GM19025 (cell line): Measurements from ENCODE around the gene SLC34A1.
"Not testable (repeated sequence)": the region's sequence is repeated elsewhere in the genome, so short reads cannot be mapped to it uniquely, and the experiment has no call there.

Experiments
- ATAC-seq: cut with Tn5 transposase; IDR thresholded peaks from one replicate; pipeline ENCODE4 v1.9.1; 2021; ENCODE audit warnings: mild to moderate bottlenecking, low read depth, moderate library complexity; ENCODE audit not compliant: unreplicated experiment

Gene SLC34A1

GRCh38 chr5:177355162-177355867 lies 28.9 kb upstream of the SLC34A1 start:
- ATAC-seq: no peak

DNA sequence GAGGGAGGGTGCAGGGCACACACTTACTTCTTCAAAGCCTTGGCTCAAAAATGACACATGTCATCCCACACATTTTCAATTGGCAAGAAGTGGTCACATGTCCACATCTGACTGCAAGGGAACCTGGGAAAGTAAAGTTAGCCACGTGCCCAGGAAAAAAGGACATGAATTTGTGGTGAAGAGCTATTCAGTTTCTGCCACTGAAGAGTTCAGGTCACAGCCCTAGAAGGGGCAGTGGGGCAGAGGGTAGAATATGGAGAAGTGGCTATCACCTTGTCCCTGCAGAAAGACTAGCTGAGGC lies 28.4 kb upstream of the SLC34A1 start:
- no peak for ATAC-seq

GRCh38 chr5:177356746-177357145 lies 27.5 kb upstream of the SLC34A1 start:
- ATAC-seq: no peak

DNA sequence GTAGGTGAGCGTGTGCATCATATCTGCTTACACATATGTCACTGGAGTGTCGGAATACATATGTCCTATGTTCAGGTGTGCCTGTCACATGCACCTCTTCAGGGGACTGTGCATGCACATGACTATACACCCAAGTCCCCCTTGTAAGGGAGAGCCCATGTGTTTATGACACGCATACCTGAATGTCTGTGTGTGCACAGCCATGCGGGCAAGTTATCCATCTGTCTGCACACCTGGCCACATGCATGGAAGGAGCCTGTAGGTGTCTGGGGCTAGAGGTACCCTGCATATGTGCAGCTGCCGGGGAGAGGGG lies 27.1 kb upstream of the SLC34A1 start:
- no peak for ATAC-seq

GRCh38 chr5:177357459-177358351 lies 26.5 kb upstream of the SLC34A1 start, which contains the start of gene RGS14:
TSS of gene RGS14 (plus strand) at chr5:177357924. CDS start at chr5:177358025, 101 bp downstream.
- ATAC-seq: peak; percentile 91

DNA sequence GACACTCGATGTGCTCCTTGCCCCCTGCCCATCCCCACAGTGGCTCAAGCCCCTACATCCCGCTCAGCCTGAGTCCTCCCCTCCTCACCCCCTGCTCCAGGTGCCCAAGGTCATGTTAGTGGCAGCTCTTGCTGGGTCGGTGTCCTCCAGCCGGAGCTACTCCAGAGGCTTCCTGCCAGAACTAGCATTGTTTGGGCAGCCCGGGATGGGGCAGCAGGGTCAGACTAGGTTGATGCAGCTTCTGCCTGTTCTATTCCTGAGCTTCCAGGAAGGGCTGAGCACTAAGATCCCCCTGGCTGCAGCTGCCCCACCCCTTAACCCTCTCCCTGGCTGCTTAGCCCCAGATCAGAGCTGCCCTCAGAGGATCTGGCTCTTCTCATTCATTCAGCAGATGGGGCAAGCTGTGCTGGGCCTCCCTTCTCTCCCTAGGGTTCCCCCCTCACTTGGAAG lies 25.8 kb upstream of the SLC34A1 start:
- no peak for ATAC-seq

DNA sequence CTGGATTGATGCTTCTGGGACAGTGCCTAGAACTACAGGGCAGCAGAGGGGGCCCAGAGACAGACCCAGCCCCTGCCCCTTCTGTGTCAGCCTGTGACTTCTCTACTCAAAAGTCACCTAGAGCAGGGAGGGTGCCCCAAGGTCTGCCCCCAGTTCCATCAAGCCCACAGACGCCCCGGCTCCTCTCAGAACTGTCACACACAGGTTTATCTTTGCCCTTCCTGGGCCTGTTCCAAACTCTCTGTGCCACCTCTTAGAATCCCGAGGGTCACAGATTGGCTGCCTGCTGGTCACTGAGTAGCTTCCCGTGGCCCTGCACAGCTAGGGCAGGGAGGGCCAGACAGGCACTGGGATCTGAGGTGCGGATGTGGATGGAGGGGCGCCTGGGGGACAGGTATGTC lies 24.8 kb upstream of the SLC34A1 start:
- no peak for ATAC-seq

- no peak for ATAC-seq
These were observed 24.4 kb upstream of the SLC34A1 start for GRCh38 chr5:177359860-177360259.

DNA sequence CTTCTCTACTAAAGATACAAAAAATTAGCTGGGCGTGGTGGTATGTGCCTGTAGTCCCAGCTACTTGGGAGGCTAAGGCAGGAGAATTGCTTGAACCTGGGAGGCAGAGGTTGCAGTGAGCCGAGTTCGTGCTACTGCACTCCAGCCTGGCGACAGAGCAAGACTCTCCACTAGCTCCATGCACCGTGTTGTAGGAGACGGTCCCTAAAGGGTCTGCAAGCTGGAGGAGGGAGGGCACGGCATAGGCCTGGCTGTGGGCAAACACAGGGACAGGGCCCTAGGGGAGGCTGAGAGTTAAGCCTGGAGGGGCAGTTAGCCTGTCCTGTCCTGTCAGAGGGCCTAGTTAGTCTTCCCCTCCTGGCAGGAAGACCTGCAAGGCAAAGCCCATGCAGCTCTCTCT lies 23.5 kb upstream of the SLC34A1 start:
- not testable (repeated sequence) for ATAC-seq

- ATAC-seq: no peak
These were observed 22.6 kb upstream of the SLC34A1 start for GRCh38 chr5:177361418-177362291.

- ATAC-seq: no peak
These were observed 22.0 kb upstream of the SLC34A1 start for GRCh38 chr5:177362292-177362609.

DNA sequence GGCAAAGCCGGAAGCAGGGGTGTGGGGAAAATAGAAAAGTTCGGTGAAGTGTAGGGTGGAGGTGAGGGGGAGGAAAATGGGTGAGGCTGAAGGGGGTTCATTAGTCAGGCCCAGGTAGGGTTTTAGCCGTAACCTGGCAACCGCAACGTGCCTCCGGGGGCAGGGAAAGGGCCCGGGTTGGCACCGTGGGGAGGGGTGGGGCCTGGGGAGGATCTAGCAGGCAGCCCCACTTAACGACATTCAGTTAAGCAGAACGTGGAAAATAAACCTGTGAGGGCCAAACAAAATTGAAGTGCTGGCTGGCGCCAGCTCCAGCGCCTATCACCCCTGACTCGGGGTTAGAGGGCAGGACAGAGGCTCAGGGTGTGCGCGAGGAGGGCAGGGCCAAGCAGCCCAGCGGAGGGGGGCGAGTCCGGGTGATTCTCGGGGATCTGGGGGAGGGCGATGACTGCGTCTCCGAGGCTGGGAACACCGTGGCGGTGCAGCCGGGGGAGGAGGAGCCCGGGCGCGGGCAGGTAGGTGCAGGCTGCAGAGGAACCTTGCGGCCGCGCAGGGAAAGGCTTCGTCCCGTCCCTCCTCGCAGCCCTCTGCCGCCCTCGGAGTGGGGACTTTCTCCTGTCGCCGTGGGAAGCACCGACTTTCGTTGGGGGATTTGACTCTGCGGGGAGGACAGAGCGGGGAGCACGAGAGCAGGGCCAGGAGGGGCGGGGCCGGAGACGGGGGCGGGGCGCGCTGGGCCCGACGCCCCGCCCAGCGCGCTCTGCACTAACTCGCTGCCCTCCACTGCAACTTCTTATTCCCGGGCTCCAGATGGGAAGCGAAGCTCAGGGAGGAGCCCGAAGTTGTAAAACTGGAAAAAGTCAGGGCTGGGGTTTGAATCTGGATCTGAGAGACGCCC lies 21.4 kb upstream of the SLC34A1 start:
- peak; percentile 36 for ATAC-seq

DNA sequence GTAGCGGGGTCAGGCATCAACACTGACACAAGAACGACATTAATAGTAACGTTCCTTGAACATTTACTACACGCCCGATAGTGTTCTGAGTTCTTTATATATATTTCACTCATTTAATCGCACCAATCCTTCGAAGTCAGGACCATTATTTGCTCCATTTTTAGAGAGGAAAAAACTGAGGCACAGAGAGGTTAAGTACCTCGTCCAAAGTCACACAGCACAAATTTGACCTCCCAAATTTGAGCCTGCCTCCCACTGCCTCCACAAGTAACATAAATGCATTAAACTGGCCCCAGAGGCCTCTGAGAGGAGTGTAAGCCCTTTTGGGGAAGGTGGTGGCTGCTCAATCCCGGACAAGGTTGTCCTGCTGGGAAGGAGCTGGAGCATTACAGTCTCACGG lies 20.7 kb upstream of the SLC34A1 start:
- ATAC-seq: no peak

- no peak for ATAC-seq
These were observed 19.9 kb upstream of the SLC34A1 start for GRCh38 chr5:177364159-177364962.

GRCh38 chr5:177365845-177366527 lies 18.2 kb upstream of the SLC34A1 start:
- no peak for ATAC-seq

DNA sequence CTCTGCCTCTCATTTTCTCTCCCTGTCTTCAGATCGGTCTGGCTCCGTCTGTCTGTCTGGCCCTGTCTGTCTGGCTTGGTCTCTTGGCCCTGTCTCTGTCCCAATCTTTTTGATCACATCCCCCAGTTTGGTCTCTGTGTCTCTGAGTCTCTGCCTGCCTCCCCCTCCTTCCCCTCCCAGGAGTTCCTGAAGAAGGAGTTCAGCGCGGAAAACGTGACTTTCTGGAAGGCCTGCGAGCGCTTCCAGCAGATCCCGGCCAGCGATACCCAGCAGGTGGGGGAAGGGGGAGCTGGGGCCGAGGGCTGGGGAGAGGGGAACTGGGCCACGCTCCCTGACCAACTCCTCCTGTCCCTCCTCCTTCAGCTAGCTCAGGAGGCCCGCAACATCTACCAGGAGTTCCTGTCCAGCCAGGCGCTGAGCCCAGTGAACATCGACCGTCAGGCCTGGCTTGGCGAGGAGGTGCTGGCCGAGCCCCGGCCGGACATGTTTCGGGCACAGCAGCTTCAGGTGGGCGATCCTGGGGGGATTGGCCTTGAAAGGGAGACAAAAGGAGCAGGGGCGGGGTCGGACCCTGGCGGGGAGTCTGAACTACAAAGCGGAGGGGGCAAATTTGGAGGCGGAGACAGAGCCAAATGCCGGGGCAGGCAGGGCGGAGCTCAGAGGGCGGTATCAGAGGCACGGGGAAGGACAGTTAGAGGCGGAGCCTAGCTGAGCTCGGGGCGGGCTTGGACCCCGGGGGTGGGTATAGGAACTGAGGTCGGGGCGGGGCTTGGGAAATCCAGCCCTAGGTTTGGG lies 17.5 kb upstream of the SLC34A1 start:
- no peak for ATAC-seq

- no peak for ATAC-seq
These were observed 16.8 kb upstream of the SLC34A1 start for GRCh38 chr5:177367323-177367848.
